Eye (tissue), 1 donor: ENCODE data around the gene QRICH1.

Experiments used
- DNase-seq: peaks from one replicate; pipeline ENCODE4 v3.0.0-alpha.2; 2015

QRICH1 gene

GRCh38 chr3:49093853-49094767 lies at the start of gene QRICH1:
Gene QRICH1 (minus strand): TSS chr3:49094071. CDS start chr3:49077017, 17,054 bp downstream.
- peak; percentile 100 for DNase-seq

- no peak for DNase-seq
These were observed 46.2 kb upstream of the QRICH1 start for GRCh38 chr3:49140080-49140479.

- DNase-seq: no peak
These were observed 41.6 kb upstream of the QRICH1 start for GRCh38 chr3:49135499-49135898.

- no peak for DNase-seq
These were observed 40.8 kb upstream of the QRICH1 start for GRCh38 chr3:49134471-49135265.

GRCh38 chr3:49133226-49133951 lies 39.5 kb upstream of the QRICH1 start:
- DNase-seq: peak; percentile 94

- DNase-seq: peak; percentile 92
These were observed 38.8 kb upstream of the QRICH1 start, which contains the start of gene LAMB2 for GRCh38 chr3:49132437-49133225. Gene LAMB2 (minus strand): TSS chr3:49133050. CDS start chr3:49132867, 183 bp downstream.

- DNase-seq: no peak
These were observed 38.2 kb upstream of the QRICH1 start for GRCh38 chr3:49132073-49132436.

GRCh38 chr3:49131576-49131975 lies 37.7 kb upstream of the QRICH1 start:
- no peak for DNase-seq

- DNase-seq: no peak
These were observed 37.2 kb upstream of the QRICH1 start for GRCh38 chr3:49131040-49131439.

- DNase-seq: no peak
These were observed 31.3 kb upstream of the QRICH1 start for GRCh38 chr3:49124991-49125670.

- no peak for DNase-seq
These were observed 30.3 kb upstream of the QRICH1 start for GRCh38 chr3:49124203-49124602.

GRCh38 chr3:49123687-49124086 lies 29.8 kb upstream of the QRICH1 start:
- DNase-seq: no peak

- no peak for DNase-seq
These were observed 29.1 kb upstream of the QRICH1 start for GRCh38 chr3:49122886-49123545.

GRCh38 chr3:49122451-49122850 lies 28.6 kb upstream of the QRICH1 start:
- DNase-seq: no peak

GRCh38 chr3:49122022-49122421 lies 28.2 kb upstream of the QRICH1 start:
- no peak for DNase-seq

- DNase-seq: no peak
These were observed 27.4 kb upstream of the QRICH1 start for GRCh38 chr3:49121132-49121736.

- DNase-seq: peak; percentile 97
These were observed 26.7 kb upstream of the QRICH1 start, which contains the start of gene USP19 for GRCh38 chr3:49120438-49121131. Gene USP19 (minus strand): TSS chr3:49120823. CDS start chr3:49119145, 1,678 bp downstream.

- no peak for DNase-seq
These were observed 26.2 kb upstream of the QRICH1 start for GRCh38 chr3:49120096-49120437.

- no peak for DNase-seq
These were observed 25.6 kb upstream of the QRICH1 start for GRCh38 chr3:49119439-49119838.

GRCh38 chr3:49119036-49119435 lies 25.2 kb upstream of the QRICH1 start:
- DNase-seq: no peak
